Neural crest cell (in vitro differentiated cells): Measurements from ENCODE around the gene PCDHGA5. TPM values are rescaled to one million over a fixed set of nuclear protein-coding genes. Genes with fewer than 3 reads are reported as not detected.
"Not testable (repeated sequence)": the region's sequence is repeated elsewhere in the genome, so short reads cannot be mapped to it uniquely, and the experiment has no call there.

Experiments used
- DNase-seq: peaks from one replicate; pipeline ENCODE4 v3.0.0; 2021; ENCODE audit warnings: low read depth, mixed read lengths, low spot score
- H3K27ac Mint-ChIP-seq: one replicate; pipeline ENCODE4 v1.8.0; 2021; ENCODE audit warnings: mild to moderate bottlenecking, mixed read lengths; ENCODE audit not compliant: unreplicated experiment
- H3K27me3 Mint-ChIP-seq: 2 replicates; pipeline ENCODE4 v1.8.0; 2021; ENCODE audit warnings: low read depth, mild to moderate bottlenecking, mixed read lengths
- H3K36me3 Mint-ChIP-seq: 2 replicates; pipeline ENCODE4 v1.8.0; 2021; ENCODE audit warnings: low read depth, mild to moderate bottlenecking, mixed read lengths
- H3K4me1 Mint-ChIP-seq: 2 replicates; pipeline ENCODE4 v1.8.0; 2021; ENCODE audit warnings: mixed read lengths
- H3K4me3 Mint-ChIP-seq: one replicate; pipeline ENCODE4 v1.8.0; 2021; ENCODE audit warnings: mild to moderate bottlenecking, mixed read lengths
- H3K9me3 Mint-ChIP-seq: 2 replicates; pipeline ENCODE4 v1.8.0; 2021; ENCODE audit warnings: mixed read lengths
- CTCF ChIP-seq: fragments of 200-600 bp; sonication (generic); conservative IDR thresholded peaks from 2 replicates; pipeline ENCODE4 v1.5.0; 2021; ENCODE audit warnings: antibody characterized with exemption, mild to moderate bottlenecking
- total RNA-seq: library from RNA; stranded (reverse); gene quantifications from 2 replicates; pipeline ENCODE4 v1.2.1, GENCODE V29; 2021

Gene PCDHGA5
- total RNA-seq, 1 donor from 2014 or later: 0.51 TPM

GRCh38 chr5:141397756-141398551 is 34.0 kb downstream of the PCDHGA5 start, which contains the start of gene PCDHGB5:
PCDHGB5 (plus strand) TSS chr5:141397947; CDS start chr5:141398128, 181 bp downstream.
- not testable (repeated sequence) for H3K4me1 Mint-ChIP-seq, H3K27ac Mint-ChIP-seq, DNase-seq, H3K4me3 Mint-ChIP-seq, H3K27me3 Mint-ChIP-seq
- peaks cover 33% of the 10 kb centered on the region for H3K36me3 Mint-ChIP-seq
- H3K9me3 Mint-ChIP-seq: peaks cover 22% of the 10 kb centered on the region

- TF ChIP-seq CTCF: no peak
- Mint-ChIP-seq H3K27ac (no peak overlapping the region), H3K27me3 (no peaks in the 10 kb centered on the region), H3K4me1 (no peaks in the 10 kb centered on the region), H3K4me3 (no peak overlapping the region), H3K9me3 (peaks cover 20% of the 10 kb centered on the region), H3K36me3 (peaks cover 31% of the 10 kb centered on the region)
- DNase-seq: no peak
Observed at GRCh38 chr5:141398608-141399007, 34.6 kb downstream of the PCDHGA5 start.

DNA sequence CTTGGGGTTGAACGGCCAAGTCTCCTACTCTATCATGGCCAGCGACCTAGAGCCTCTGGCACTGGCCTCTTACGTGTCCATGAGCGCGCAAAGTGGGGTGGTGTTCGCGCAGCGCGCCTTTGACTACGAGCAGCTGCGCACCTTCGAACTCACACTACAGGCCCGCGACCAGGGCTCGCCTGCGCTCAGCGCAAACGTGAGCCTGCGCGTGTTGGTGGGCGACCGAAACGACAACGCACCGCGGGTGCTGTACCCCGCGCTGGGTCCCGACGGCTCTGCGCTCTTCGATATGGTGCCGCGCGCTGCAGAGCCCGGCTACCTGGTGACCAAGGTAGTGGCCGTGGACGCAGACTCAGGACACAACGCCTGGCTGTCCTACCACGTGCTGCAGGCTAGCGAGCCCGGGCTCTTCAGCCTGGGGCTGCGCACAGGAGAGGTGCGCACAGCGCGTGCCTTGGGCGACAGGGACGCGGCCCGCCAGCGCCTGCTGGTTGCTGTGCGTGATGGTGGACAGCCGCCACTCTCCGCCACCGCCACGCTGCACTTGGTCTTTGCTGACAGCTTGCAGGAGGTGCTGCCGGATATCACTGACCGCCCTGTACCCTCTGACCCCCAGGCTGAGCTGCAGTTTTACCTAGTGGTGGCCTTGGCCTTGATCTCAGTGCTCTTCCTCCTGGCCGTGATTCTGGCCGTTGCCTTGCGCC is 35.7 kb downstream of the PCDHGA5 start:
- Mint-ChIP-seq H3K4me1 (no peaks in the 10 kb centered on the region), H3K27ac (no peak overlapping the region), H3K4me3 (peak overlapping the region; percentile 8), H3K9me3 (peaks cover 25% of the 10 kb centered on the region), H3K27me3 (no peaks in the 10 kb centered on the region), H3K36me3 (peaks cover 28% of the 10 kb centered on the region)
- DNase-seq: no peak
- TF ChIP-seq CTCF: no peak

DNA sequence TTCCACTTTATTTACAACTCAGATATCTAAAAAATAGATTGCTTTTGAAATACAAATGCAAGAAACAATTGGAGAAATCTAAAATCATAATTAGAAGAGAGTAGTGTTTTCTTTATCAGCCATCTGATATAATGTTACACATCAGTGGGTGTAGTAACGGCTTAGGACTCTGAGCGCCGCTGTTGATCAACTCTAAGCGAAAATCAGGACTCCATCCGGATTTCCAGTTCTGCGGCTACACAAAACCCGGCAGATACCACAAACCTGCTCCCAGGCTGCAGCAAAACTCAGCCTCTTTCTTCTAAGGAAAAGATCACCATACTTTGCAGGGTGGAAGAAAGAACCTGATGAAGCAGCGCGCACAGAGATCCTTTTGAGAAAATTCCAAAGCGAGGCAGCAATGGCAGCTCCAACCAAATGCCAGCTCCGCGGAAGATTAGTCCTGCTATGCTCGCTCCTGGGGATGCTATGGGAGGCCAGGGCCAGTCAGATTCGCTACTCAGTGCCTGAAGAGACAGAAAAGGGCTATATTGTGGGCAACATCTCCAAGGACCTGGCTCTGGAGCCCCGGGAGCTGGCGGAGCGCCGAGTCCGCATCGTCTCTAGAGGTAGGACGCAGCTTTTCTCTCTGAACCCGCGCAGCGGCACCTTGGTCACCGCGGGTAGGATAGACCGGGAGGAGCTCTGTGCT is 38.7 kb downstream of the PCDHGA5 start, which contains the start of gene PCDHGA9:
Gene PCDHGA9 (plus strand): TSS at position 226 of the 691 bp plus-strand sequence. CDS start 175 bp downstream, at position 401.
- peaks cover 5% of the 10 kb centered on the region for H3K4me1 Mint-ChIP-seq
- no peak for DNase-seq
- H3K27ac Mint-ChIP-seq: no peak within 1 kb of the TSS
- H3K9me3 Mint-ChIP-seq: peaks cover 29% of the 10 kb centered on the region
- H3K36me3 Mint-ChIP-seq: peaks cover 29% of the 10 kb centered on the region
- no peak within 1 kb of the TSS for H3K4me3 Mint-ChIP-seq
- no peak for TF ChIP-seq CTCF
- no peaks in the 10 kb centered on the region for H3K27me3 Mint-ChIP-seq

DNA sequence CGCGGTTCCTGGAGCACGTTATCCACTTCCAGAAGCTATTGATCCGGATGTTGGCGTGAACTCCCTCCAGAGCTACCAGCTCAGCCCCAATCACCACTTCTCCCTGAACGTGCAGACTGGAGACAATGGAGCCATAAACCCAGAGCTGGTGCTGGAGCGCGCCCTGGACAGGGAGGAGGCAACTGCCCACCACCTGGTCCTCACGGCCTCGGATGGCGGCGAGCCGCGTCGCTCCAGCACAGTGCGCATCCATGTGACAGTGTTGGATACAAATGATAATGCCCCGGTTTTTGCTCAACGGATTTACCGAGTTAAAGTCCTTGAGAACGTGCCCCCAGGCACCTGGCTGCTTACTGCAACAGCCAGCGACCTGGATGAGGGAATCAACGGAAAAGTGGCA is 39.4 kb downstream of the PCDHGA5 start:
- Mint-ChIP-seq H3K9me3 (peaks cover 32% of the 10 kb centered on the region), H3K27me3 (peaks cover 2% of the 10 kb centered on the region), H3K27ac (no peak overlapping the region), H3K36me3 (peaks cover 36% of the 10 kb centered on the region), H3K4me3 (no peak overlapping the region), H3K4me1 (peaks cover 10% of the 10 kb centered on the region)
- no peak for DNase-seq
- no peak for TF ChIP-seq CTCF
